Measurements from ENCODE around the gene APBB1IP. TPM values are rescaled to one million over a fixed set of nuclear protein-coding genes. Genes with fewer than 3 reads are reported as not detected.

Gene APBB1IP
- total and polyA plus RNA-seq, 2 of the 8 experiments (the other 6 are each of a cell fraction or from before 2014, with no cell fraction given), result 0.05 TPM; not detected in 1

DNA sequence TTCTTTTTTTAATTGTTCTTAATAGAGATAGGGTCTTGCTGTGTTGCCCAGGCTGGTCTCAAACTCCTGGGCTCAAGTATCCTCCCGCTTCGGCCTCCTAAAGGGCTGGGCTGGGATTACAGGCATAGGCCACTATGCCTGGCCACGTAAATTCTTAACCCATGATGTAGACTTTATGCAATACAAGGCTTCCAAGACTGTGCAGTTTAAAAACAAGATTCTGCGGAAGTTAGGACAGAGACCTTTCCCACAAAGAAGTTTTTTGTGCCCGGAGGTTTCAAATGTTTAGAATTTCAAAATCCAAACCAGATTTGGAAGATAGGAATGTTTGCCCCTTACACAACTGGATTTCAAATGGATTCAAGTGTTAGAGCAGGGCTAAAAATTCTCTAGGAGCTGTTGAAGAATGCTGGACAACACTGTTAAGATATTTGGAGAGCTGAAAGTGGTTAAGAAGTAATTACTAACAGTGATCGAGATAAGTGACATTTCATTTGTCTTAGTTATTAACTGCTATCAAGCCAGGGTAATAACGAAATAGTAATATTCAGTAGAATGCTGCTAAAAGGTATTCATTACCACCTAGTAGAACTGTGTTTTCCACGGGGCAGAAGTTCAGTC is 7.4 kb downstream of the APBB1IP start:
- Histone ChIP-seq H3K56ac (replicated peaks; ENCODE audit: insufficient read length, low read depth, low read length) (no peak overlapping the region), H4K5ac (ENCODE audit: insufficient read length, low read depth, low read length) (no peak overlapping the region), H3K4me3 (ENCODE audit: extremely low read depth in 1 of 4, insufficient read depth in 2 of 4, low read depth in 3 of 4, low read length in 4 of 4) (no peak overlapping the region), H4K8ac (ENCODE audit: extremely low read depth, insufficient read depth, low read length) (no peak overlapping the region), H2AFZ (ENCODE audit: low read length) (no peak overlapping the region), H2BK20ac (ENCODE audit: low read length) (no peak overlapping the region), H3K23me2 (ENCODE audit: low read depth, low read length) (no peaks in the 10 kb centered on the region; the same call in 1 of the 2 replicates), H3K36me3 (ENCODE audit: control insufficient read depth in 2 of 4, insufficient read depth in 4 of 4, low read length in 3 of 4) (no peaks in the 10 kb centered on the region), H3K4ac (replicated peaks; ENCODE audit: insufficient read length, low read depth, low read length) (no peak overlapping the region), H3K18ac (ENCODE audit: extremely low read depth, low read length) (no peak overlapping the region), H2BK15ac (ENCODE audit: low read length) (no peak overlapping the region), H2BK120ac (replicated peaks; ENCODE audit: low read depth, low read length) (no peak overlapping the region), H3K4me2 (ENCODE audit: insufficient read depth in 1 of 2, low read depth in 2 of 2, low read length in 2 of 2) (no peak overlapping the region), H2BK12ac (ENCODE audit: low read depth, low read length) (no peak overlapping the region), H3K27me3 (replicated peaks in 1 of 4; ENCODE audit: control insufficient read depth in 3 of 4, extremely low read depth in 1 of 4, insufficient read depth in 3 of 4, low read length in 3 of 4) (no peaks in the 10 kb centered on the region), H4K91ac (replicated peaks; ENCODE audit: insufficient read length, low read length) (no peak overlapping the region), H2AK5ac (ENCODE audit: low read depth, low read length) (no peak overlapping the region), H3K4me1 (replicated peaks in 1 of 4; ENCODE audit: control insufficient read depth in 3 of 4, insufficient read depth in 4 of 4, low read length in 3 of 4) (no peaks in the 10 kb centered on the region), H4K20me1 (replicated peaks in 1 of 2; ENCODE audit: control insufficient read depth in 1 of 2, insufficient read depth in 2 of 2, low read length in 2 of 2) (no peaks in the 10 kb centered on the region), H3K9ac (replicated peaks in 1 of 4; ENCODE audit: extremely low read depth in 1 of 4, low read depth in 3 of 4, low read length in 3 of 4) (no peak overlapping the region), H3K79me1 (ENCODE audit: low read depth, low read length) (no peaks in the 10 kb centered on the region), H2BK5ac (ENCODE audit: low read depth, low read length) (no peak overlapping the region), H3K27ac (ENCODE audit: low read depth, low read length) (no peak overlapping the region), H3K79me2 (ENCODE audit: control insufficient read depth in 1 of 2, insufficient read depth in 2 of 2, low read length in 2 of 2) (no peaks in the 10 kb centered on the region), H3K14ac (ENCODE audit: insufficient read length) (no peak overlapping the region), H3K23ac (ENCODE audit: insufficient read length) (no peak overlapping the region), H3K9me3 (ENCODE audit: insufficient read depth in 2 of 2, low read depth in 1 of 2, low read length in 1 of 2) (no peaks in the 10 kb centered on the region)
- DNase-seq (ENCODE audit: low read depth in 1 of 2, low spot score in 2 of 2) (no peak), FAIRE-seq (no peak)
- ChIA-PET POLR2A (ENCODE audit: partially characterized antibody) (no interaction called here), CTCF (ENCODE audit: partially characterized antibody) (interaction anchor here (1.0 to 1.1 kb wide), 2 partner anchors 21 to 158 kb away, joined by 3 read pairs; no protein-coding TSS in a partner anchor)
- 81% methylated on average over 8 of the region's 8 CpGs; no CpG with 5 or more reads in 1 of the 2 experiments for WGBS, 2 experiments (ENCODE audit: extremely low coverage in 1 of 2, insufficient coverage in 1 of 2, insufficient read length in 1 of 2, insufficient replicate concordance in 2 of 2, low coverage in 1 of 2, low lambda C conversion rate in 2 of 2, missing lambda C conversion rate in 1 of 2)
- TF ChIP-seq HDAC2 (IDR thresholded peaks at IDR 0.05; ENCODE audit: borderline replicate concordance in 1 of 2, low read depth in 2 of 2, low read length in 2 of 2) (no peak), POLR2AphosphoS5 (IDR thresholded peaks at IDR 0.05; ENCODE audit: low read depth, low read length) (no peak), TAF1 (IDR thresholded peaks at IDR 0.05; ENCODE audit: low read depth, low read length) (no peak), MAX (IDR thresholded peaks at IDR 0.05) (no peak), PHF8 (conservative IDR thresholded peaks at IDR 0.05; ENCODE audit: low read depth, low read length) (no peak), ASH2L (IDR thresholded peaks at IDR 0.05; ENCODE audit: low read length) (no peak), SP2 (IDR thresholded peaks at IDR 0.05; ENCODE audit: low read length) (no peak), SIN3A (conservative IDR thresholded peaks at IDR 0.05 in 1 of 2, IDR thresholded peaks at IDR 0.05 in 1 of 2; ENCODE audit: low read depth in 1 of 2, low read length in 2 of 2) (no peak), JUN (IDR thresholded peaks at IDR 0.05; ENCODE audit: low read depth, low read length) (no peak), KDM5A (IDR thresholded peaks at IDR 0.05; ENCODE audit: low read length) (no peak), RAD21 (IDR thresholded peaks at IDR 0.05 in 1 of 2, conservative IDR thresholded peaks at IDR 0.05 in 1 of 2; ENCODE audit: low read depth in 2 of 2, low read length in 2 of 2) (no peak)
- TF ChIP-seq, protein P1, sequence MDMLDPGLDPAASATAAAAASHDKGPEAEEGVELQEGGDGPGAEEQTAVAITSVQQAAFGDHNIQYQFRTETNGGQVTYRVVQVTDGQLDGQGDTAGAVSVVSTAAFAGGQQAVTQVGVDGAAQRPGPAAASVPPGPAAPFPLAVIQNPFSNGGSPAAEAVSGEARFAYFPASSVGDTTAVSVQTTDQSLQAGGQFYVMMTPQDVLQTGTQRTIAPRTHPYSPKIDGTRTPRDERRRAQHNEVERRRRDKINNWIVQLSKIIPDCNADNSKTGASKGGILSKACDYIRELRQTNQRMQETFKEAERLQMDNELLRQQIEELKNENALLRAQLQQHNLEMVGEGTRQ (IDR thresholded peaks at IDR 0.05; ENCODE audit: low read length), result no peak

All from H1 (cell line).